Measurements from ENCODE around the gene PLAU.
"Not testable (repeated sequence)": the region's sequence is repeated elsewhere in the genome, so short reads cannot be mapped to it uniquely, and the experiment has no call there.

PLAU gene

DNA sequence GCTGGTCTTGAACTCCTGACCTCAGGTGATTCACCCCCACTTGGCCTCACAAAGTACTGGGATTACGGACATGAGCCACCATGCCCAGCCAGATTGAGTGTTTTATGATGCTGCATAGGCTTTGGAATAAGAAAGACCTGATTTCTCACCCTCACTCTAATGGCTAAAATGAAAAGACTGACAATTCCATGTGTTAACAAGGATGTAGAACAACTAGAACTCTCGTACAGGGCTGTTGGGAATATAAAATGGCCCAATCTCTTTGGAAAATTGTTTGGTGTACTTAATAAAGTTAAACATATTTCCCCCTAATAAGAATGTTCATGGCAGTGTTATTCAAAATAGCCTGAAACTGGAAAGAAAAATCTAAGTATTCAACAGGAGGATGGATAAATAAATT, 43.8 kb downstream of the PLAU start:
- H3K36me3 ChIP-seq (replicated peaks): no peaks in the 10 kb centered on the region
- DNase-seq: no peak
- no peaks in the 10 kb centered on the region for H3K27me3 ChIP-seq (replicated peaks)
- in situ Hi-C loops (cut with HindIII; ENCODE audit: low pct_ligation_motif_present, low sequenced_read_pairs): no loop called here
- H3K27ac ChIP-seq: no peak overlapping the region
- H3K4me3 ChIP-seq (ENCODE audit: low read depth, low read length): no peak overlapping the region
- TF ChIP-seq, protein P1, sequence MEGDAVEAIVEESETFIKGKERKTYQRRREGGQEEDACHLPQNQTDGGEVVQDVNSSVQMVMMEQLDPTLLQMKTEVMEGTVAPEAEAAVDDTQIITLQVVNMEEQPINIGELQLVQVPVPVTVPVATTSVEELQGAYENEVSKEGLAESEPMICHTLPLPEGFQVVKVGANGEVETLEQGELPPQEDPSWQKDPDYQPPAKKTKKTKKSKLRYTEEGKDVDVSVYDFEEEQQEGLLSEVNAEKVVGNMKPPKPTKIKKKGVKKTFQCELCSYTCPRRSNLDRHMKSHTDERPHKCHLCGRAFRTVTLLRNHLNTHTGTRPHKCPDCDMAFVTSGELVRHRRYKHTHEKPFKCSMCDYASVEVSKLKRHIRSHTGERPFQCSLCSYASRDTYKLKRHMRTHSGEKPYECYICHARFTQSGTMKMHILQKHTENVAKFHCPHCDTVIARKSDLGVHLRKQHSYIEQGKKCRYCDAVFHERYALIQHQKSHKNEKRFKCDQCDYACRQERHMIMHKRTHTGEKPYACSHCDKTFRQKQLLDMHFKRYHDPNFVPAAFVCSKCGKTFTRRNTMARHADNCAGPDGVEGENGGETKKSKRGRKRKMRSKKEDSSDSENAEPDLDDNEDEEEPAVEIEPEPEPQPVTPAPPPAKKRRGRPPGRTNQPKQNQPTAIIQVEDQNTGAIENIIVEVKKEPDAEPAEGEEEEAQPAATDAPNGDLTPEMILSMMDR (IDR thresholded peaks at IDR 0.05; ENCODE audit: low read depth, low read length, missing control alignments): no peak

DNA sequence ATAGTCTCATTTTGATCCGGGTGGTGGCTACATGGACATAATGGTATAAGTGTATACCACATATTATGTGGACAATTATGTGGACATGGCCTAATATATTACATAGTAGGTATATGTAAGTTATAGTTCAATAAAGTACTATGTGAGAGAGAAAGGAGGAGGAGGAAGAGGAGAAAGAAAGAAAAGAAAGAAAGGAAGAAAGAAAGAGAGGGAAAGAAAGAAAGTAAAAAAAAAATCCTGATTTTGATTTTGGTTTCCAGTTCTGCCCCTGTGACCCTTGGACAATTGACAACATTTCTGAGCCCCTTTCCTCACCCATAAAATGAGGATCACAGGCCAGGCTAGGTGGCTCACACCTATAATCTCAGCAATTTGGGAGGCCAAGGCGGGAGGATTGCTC, 44.8 kb downstream of the PLAU start:
- no peak overlapping the region for H3K4me3 ChIP-seq (ENCODE audit: low read depth, low read length)
- H3K27ac ChIP-seq: no peak overlapping the region
- no peak for DNase-seq
- no peaks in the 10 kb centered on the region for H3K27me3 ChIP-seq (replicated peaks)
- in situ Hi-C loops (cut with HindIII; ENCODE audit: low pct_ligation_motif_present, low sequenced_read_pairs): no loop called here
- TF ChIP-seq, protein P1 (IDR thresholded peaks at IDR 0.05; ENCODE audit: low read depth, low read length, missing control alignments): no peak
- no peaks in the 10 kb centered on the region for H3K36me3 ChIP-seq (replicated peaks)

DNA sequence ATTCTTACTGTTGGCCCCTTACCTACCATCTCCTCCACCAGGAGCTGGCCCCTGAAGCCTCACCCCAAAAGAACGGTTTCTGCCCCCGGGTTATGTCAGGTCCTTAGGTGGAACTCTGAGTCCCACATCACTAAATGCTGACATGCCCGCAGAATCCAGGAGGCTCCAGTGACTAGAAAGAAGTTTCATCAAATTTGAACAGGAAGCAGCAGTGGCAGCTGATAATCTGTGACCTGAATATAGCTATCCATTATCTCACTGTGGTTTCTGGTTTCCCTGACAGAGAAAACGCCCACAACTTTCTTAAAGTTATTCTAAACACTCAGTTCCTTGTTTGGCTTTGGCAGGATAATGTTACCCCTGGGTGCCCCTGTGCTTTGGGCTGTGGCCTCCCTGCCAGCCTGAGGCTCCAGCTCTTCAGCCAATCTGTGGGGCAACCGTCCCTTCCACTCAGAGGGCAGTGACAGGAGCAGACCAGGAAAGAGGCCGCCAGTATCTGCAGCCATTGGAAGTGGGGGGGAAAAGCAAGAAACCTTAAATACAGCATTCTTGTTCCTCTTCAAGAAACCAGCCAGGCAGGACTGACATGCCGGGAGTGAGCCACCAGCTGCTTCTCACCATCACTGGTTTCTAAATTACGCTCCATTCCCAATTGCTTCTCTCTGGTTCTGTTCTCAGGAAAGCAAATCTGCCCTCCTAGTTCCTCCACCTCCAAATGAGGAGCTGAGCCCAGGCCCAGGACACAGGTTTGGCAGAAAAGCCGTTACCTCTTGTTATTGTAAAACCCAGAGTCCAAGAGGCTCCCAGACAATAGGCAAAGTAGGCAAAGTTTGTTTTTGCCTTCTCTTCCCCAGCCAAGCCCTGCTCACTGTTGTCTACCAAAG, 45.8 kb downstream of the PLAU start:
- H3K4me3 ChIP-seq (ENCODE audit: low read depth, low read length): no peak overlapping the region
- H3K27ac ChIP-seq: no peak overlapping the region
- DNase-seq: peak; percentile 27
- in situ Hi-C loops (cut with HindIII; ENCODE audit: low pct_ligation_motif_present, low sequenced_read_pairs): no loop called here
- H3K27me3 ChIP-seq (replicated peaks): no peaks in the 10 kb centered on the region
- TF ChIP-seq, protein P1 (IDR thresholded peaks at IDR 0.05; ENCODE audit: low read depth, low read length, missing control alignments): no peak
- no peaks in the 10 kb centered on the region for H3K36me3 ChIP-seq (replicated peaks)

DNA sequence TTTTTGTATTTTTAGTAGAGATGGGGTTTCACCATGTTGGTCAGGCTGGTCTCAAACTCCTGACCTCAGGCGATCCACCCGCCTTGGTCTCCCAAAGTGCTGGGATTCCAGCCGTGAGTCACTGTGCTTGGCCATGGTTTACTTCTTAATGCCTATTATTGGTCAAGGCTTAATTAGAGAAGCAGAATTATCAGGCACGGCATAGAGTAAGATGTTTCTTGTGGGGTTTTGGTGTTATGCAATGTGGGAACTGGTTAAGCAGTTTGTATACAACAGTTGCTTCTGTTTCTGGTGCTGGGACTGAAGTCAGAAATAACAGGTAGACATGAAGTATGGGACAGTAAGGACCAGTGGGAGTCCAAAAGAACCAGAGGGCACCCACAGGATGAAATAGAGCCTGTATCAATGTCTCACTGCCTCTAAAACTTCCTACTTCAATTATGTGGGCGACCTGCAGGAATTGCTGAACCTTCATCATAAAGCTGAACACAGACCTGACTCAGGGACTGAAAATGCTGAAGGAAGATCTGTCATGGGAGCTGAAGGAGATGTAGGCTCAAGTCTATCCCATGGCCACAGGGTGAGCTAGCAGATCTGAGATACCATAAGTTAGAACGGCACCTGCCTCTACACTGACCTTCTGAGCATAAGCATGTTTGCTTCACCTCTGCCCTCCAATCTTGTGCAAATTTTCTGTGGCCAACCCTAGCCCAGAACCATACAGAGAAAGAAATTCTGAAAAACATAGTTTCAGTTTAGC, 48.7 kb downstream of the PLAU start:
- Histone ChIP-seq H3K27ac (no peak overlapping the region), H3K27me3 (replicated peaks) (no peaks in the 10 kb centered on the region), H3K4me3 (ENCODE audit: low read depth, low read length) (no peak overlapping the region), H3K36me3 (replicated peaks) (no peaks in the 10 kb centered on the region)
- DNase-seq: peak; percentile 36
- in situ Hi-C loops (cut with HindIII; ENCODE audit: low pct_ligation_motif_present, low sequenced_read_pairs): no loop called here
- TF ChIP-seq, protein P1 (IDR thresholded peaks at IDR 0.05; ENCODE audit: low read depth, low read length, missing control alignments): no peak

DNA sequence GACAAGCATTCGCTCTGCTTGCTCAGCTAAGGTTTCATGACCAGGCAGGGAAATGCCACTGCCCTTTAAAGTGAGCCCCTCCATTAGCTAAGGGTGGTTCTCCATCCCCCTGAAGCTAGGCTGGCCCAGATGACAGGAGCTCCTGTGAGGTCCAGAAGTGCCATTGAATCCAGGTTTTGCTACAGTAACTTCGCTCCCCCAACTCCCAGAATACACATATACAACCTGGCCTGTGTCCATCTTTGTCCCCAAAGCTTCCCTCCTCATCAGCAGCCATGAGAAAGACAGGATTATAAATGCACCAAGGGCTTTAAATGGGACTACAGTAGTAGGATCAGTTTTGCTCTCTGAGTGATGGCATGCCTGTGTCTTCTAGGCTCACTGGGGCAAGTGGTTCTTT, 51.5 kb downstream of the PLAU start:
- no peaks in the 10 kb centered on the region for H3K27me3 ChIP-seq (replicated peaks)
- H3K27ac ChIP-seq: no peak overlapping the region
- TF ChIP-seq, protein P1 (IDR thresholded peaks at IDR 0.05; ENCODE audit: low read depth, low read length, missing control alignments): no peak
- H3K4me3 ChIP-seq (ENCODE audit: low read depth, low read length): no peak overlapping the region
- no peaks in the 10 kb centered on the region for H3K36me3 ChIP-seq (replicated peaks)
- in situ Hi-C loops (cut with HindIII; ENCODE audit: low pct_ligation_motif_present, low sequenced_read_pairs): no loop called here
- DNase-seq: no peak

DNA sequence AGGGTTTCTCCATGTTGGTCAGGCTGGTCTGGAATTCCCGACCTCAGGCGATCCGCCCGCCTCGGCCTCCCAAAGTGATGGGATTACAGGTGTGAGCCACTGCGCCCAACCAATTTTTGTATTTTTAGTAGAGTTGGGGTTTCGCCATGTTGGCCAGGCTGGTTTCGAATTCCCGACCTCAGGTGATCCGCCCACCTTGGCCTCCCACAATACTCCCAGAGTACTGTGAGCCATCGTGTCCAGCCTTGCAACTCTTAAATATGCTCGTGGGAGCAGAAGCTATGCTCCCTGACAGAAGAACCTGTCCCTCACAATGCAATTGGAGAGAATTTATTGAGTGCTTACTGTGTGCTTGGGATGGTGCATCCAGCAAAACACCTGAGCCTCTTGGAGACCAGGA, 52.6 kb downstream of the PLAU start:
- H3K27me3 ChIP-seq (replicated peaks); H3K4me3 ChIP-seq (ENCODE audit: low read depth, low read length): not testable (repeated sequence)

More for the DNA sequence above, 52.6 kb downstream of the PLAU start:
- H3K36me3 ChIP-seq (replicated peaks); DNase-seq; H3K27ac ChIP-seq; in situ Hi-C loops (cut with HindIII; ENCODE audit: low pct_ligation_motif_present, low sequenced_read_pairs): not testable (repeated sequence)
